OCI-LY1 (cell line): ENCODE data around the gene SLCO2A1.

ENCODE experiments used
- EZH2 ChIP-seq: fragments of 200-600 bp; sonication (generic), shearing (Covaris generic); IDR thresholded peaks from 2 replicates; pipeline ENCODE4 v1.8.0; 2017; ENCODE audit warnings: borderline replicate concordance, mixed run types, mild to moderate bottlenecking, antibody characterized with exemption, low read length, moderate library complexity, mixed read lengths
- TF ChIP-seq, protein P1 (sequence below): fragments of 200-600 bp; sonication (generic), shearing (Covaris generic); IDR thresholded peaks from 2 replicates; pipeline ENCODE4 v1.5.1; 2017; ENCODE audit warnings: mild to moderate bottlenecking, antibody characterized with exemption, low read length, moderate library complexity, mixed read lengths

DNA sequence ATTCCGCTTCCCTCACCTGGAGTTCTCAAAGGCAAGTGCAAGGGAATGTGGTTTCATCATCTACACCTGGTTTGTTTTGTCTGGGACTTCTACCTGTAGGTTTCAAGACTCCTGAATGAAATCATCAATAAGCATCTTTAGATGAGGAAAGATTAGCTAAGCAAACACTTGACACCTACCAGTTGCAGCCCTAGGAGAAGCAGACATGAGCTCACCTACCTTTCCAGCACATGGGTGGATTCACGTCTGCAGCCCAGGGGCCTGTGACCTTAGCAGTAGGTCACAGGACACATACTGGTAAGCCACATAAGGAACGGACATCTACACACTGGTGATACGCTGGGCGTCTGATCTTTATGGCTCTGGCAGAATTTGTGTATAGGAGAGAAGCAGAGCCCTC is 26.7 kb downstream of the SLCO2A1 start:
- TF ChIP-seq, protein P1, sequence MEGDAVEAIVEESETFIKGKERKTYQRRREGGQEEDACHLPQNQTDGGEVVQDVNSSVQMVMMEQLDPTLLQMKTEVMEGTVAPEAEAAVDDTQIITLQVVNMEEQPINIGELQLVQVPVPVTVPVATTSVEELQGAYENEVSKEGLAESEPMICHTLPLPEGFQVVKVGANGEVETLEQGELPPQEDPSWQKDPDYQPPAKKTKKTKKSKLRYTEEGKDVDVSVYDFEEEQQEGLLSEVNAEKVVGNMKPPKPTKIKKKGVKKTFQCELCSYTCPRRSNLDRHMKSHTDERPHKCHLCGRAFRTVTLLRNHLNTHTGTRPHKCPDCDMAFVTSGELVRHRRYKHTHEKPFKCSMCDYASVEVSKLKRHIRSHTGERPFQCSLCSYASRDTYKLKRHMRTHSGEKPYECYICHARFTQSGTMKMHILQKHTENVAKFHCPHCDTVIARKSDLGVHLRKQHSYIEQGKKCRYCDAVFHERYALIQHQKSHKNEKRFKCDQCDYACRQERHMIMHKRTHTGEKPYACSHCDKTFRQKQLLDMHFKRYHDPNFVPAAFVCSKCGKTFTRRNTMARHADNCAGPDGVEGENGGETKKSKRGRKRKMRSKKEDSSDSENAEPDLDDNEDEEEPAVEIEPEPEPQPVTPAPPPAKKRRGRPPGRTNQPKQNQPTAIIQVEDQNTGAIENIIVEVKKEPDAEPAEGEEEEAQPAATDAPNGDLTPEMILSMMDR = no peak
- TF ChIP-seq EZH2 = no peak
